A673 (cell line): Measurements from ENCODE around the gene MMP1.

ENCODE experiments used
- EZH2 ChIP-seq: fragments of 200-600 bp; sonication (generic); IDR thresholded peaks from 2 replicates; pipeline ENCODE4 v1.6.1; 2017; ENCODE audit warnings: borderline replicate concordance, low read depth, mild to moderate bottlenecking, mixed read lengths, antibody characterized with exemption, low read length; ENCODE audit not compliant: poor library complexity, severe bottlenecking
- TF ChIP-seq, protein P1 (sequence below): fragments of 300-800, 200-600 bp; sonication (generic); conservative IDR thresholded peaks from 2 replicates; pipeline ENCODE4 v1.5.1; 2017; ENCODE audit warnings: low read depth, mild to moderate bottlenecking, antibody characterized with exemption, low read length, moderate library complexity, mixed read lengths

- TF ChIP-seq, protein P1, sequence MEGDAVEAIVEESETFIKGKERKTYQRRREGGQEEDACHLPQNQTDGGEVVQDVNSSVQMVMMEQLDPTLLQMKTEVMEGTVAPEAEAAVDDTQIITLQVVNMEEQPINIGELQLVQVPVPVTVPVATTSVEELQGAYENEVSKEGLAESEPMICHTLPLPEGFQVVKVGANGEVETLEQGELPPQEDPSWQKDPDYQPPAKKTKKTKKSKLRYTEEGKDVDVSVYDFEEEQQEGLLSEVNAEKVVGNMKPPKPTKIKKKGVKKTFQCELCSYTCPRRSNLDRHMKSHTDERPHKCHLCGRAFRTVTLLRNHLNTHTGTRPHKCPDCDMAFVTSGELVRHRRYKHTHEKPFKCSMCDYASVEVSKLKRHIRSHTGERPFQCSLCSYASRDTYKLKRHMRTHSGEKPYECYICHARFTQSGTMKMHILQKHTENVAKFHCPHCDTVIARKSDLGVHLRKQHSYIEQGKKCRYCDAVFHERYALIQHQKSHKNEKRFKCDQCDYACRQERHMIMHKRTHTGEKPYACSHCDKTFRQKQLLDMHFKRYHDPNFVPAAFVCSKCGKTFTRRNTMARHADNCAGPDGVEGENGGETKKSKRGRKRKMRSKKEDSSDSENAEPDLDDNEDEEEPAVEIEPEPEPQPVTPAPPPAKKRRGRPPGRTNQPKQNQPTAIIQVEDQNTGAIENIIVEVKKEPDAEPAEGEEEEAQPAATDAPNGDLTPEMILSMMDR, result no peak
- TF ChIP-seq EZH2, result no peak
Observed at GRCh38 chr11:102771351-102771750, 26.6 kb downstream of the MMP1 start.
